OCI-LY3 (cell line): Measurements from ENCODE around the gene CCDC6.

ENCODE experiments used
- H2AFZ ChIP-seq: fragments of 200-600, 300-600 bp; shearing (Covaris generic); 2 replicates; pipeline ENCODE4 v1.6.0; 2014; ENCODE audit warnings: antibody characterized with exemption, low read depth, low read length
- H3K27ac ChIP-seq: fragments of 200-600, 300-600 bp; sonication (generic); 2 replicates; pipeline ENCODE4 v1.5.1; 2014; ENCODE audit warnings: mild to moderate bottlenecking, low read length, moderate library complexity, mixed read lengths
- H3K27me3 ChIP-seq: fragments of 200-600, 300-600 bp; sonication (generic); 2 replicates; pipeline ENCODE4 v1.6.1; 2014; ENCODE audit warnings: low read depth, low read length, mixed read lengths
- H3K36me3 ChIP-seq: fragments of 200-600, 300-600 bp; sonication (generic); replicated peaks from 2 replicates; pipeline ENCODE3; 2014; ENCODE audit warnings: low read depth, low read length, mixed read lengths
- H3K4me1 ChIP-seq: fragments of 300-600, 200-600 bp; sonication (generic); 2 replicates; pipeline ENCODE4 v1.6.1; 2014; ENCODE audit warnings: low read length, mixed read lengths
- H3K4me2 ChIP-seq: fragments of 200-600, 300-600 bp; sonication (generic); 2 replicates; pipeline ENCODE4 v1.6.1; 2014; ENCODE audit warnings: low read length, mixed read lengths
- H3K4me3 ChIP-seq: fragments of 300-600, 200-600 bp; sonication (generic); 2 replicates; pipeline ENCODE4 v1.5.1; 2014; ENCODE audit warnings: antibody characterized with exemption, mild to moderate bottlenecking, low read length, moderate library complexity
- H3K79me2 ChIP-seq: fragments of 300-600, 200-600 bp; shearing (Covaris generic); 2 replicates; pipeline ENCODE4 v1.6.1; 2014; ENCODE audit warnings: mild to moderate bottlenecking, low read length, mixed read lengths
- H3K9ac ChIP-seq: fragments of 300-600, 200-600 bp; shearing (Covaris generic); 2 replicates; pipeline ENCODE4 v1.6.0; 2014; ENCODE audit warnings: mild to moderate bottlenecking, low read length, moderate library complexity
- H3K9me3 ChIP-seq: fragments of 200-600, 300-600 bp; shearing (Covaris generic); 2 replicates; pipeline ENCODE4 v1.6.1; 2014; ENCODE audit warnings: low read length, mixed read lengths; ENCODE audit not compliant: insufficient read depth
- H4K20me1 ChIP-seq: fragments of 200-600, 300-600 bp; sonication (generic); 2 replicates; pipeline ENCODE4 v1.6.1; 2016; ENCODE audit warnings: low read length, mixed read lengths; ENCODE audit not compliant: insufficient read depth
- EZH2phosphoT487 ChIP-seq: fragments of 200-600 bp; shearing (Covaris generic); IDR thresholded peaks from 2 replicates; pipeline ENCODE4 v1.6.1; 2018; ENCODE audit warnings: antibody characterized with exemption, mixed run types, low read depth
- TF ChIP-seq, protein P1 (sequence below): fragments of 200-600, 300-600 bp; sonication (generic); IDR thresholded peaks from 2 replicates; pipeline ENCODE4 v1.5.1; 2014; ENCODE audit warnings: antibody characterized with exemption, low read length, low read depth

The CCDC6 gene

GRCh38 chr10:59831658-59832503 lies 74.5 kb downstream of the CCDC6 start:
- no peaks in the 10 kb centered on the region for H3K27me3 ChIP-seq
- no peak overlapping the region for H3K4me3 ChIP-seq
- H3K79me2 ChIP-seq, result no peaks in the 10 kb centered on the region
- peaks cover 14% of the 10 kb centered on the region for H3K4me1 ChIP-seq
- H3K4me2 ChIP-seq, result no peak overlapping the region
- peaks cover 6% of the 10 kb centered on the region for H3K36me3 ChIP-seq
- H2AFZ ChIP-seq, result no peak overlapping the region
- no peaks in the 10 kb centered on the region for H3K9me3 ChIP-seq
- TF ChIP-seq, protein P1, sequence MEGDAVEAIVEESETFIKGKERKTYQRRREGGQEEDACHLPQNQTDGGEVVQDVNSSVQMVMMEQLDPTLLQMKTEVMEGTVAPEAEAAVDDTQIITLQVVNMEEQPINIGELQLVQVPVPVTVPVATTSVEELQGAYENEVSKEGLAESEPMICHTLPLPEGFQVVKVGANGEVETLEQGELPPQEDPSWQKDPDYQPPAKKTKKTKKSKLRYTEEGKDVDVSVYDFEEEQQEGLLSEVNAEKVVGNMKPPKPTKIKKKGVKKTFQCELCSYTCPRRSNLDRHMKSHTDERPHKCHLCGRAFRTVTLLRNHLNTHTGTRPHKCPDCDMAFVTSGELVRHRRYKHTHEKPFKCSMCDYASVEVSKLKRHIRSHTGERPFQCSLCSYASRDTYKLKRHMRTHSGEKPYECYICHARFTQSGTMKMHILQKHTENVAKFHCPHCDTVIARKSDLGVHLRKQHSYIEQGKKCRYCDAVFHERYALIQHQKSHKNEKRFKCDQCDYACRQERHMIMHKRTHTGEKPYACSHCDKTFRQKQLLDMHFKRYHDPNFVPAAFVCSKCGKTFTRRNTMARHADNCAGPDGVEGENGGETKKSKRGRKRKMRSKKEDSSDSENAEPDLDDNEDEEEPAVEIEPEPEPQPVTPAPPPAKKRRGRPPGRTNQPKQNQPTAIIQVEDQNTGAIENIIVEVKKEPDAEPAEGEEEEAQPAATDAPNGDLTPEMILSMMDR, result no peak
- no peak for TF ChIP-seq EZH2phosphoT487
- H3K27ac ChIP-seq, result no peak overlapping the region
- H3K9ac ChIP-seq, result no peak overlapping the region
- H4K20me1 ChIP-seq, result no peaks in the 10 kb centered on the region

- TF ChIP-seq, protein P1, result peak; percentile 64
- no peak for TF ChIP-seq EZH2phosphoT487
- peaks cover 14% of the 10 kb centered on the region for H3K4me1 ChIP-seq
- H3K4me3 ChIP-seq, result no peak overlapping the region
- no peaks in the 10 kb centered on the region for H3K79me2 ChIP-seq
- H3K9me3 ChIP-seq, result no peaks in the 10 kb centered on the region
- H3K27me3 ChIP-seq, result no peaks in the 10 kb centered on the region
- H3K4me2 ChIP-seq, result no peak overlapping the region
- H4K20me1 ChIP-seq, result no peaks in the 10 kb centered on the region
- no peak overlapping the region for H3K9ac ChIP-seq
- no peak overlapping the region for H3K27ac ChIP-seq
- no peak overlapping the region for H2AFZ ChIP-seq
- peaks cover 6% of the 10 kb centered on the region for H3K36me3 ChIP-seq
Measured at GRCh38 chr10:59830601-59831259, 75.6 kb downstream of the CCDC6 start.

DNA sequence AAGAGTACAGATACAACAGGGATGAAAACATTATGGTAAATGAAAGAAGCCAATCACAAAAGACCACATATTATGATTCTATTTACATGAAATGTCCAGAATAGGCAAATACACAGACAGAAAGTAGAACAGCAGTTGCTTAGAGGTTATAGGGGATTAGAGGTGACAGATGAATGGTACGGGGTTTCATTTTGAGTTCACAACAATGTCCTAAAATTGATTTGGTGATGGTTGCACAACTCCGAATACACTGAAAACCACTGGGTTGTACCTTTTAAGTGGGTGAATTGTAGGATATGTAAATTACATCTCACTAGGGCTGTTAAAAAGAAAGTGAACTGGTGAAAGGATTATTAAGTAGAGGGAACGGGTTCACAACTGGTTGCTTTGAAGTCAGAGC lies 76.8 kb downstream of the CCDC6 start:
- H3K36me3 ChIP-seq, result peaks cover 6% of the 10 kb centered on the region
- no peaks in the 10 kb centered on the region for H4K20me1 ChIP-seq
- H3K27ac ChIP-seq, result no peak overlapping the region; the same call in 1 of the 2 replicates
- H3K4me1 ChIP-seq, result peaks cover 14% of the 10 kb centered on the region
- no peaks in the 10 kb centered on the region for H3K9me3 ChIP-seq
- peak overlapping the region; percentile 14; the same call in 1 of the 2 replicates for H3K4me2 ChIP-seq
- no peak overlapping the region for H3K9ac ChIP-seq
- TF ChIP-seq EZH2phosphoT487, result no peak
- TF ChIP-seq, protein P1, result no peak
- no peaks in the 10 kb centered on the region for H3K79me2 ChIP-seq
- no peak overlapping the region for H3K4me3 ChIP-seq
- H3K27me3 ChIP-seq, result no peaks in the 10 kb centered on the region
- no peak overlapping the region for H2AFZ ChIP-seq

- H3K79me2 ChIP-seq, result no peaks in the 10 kb centered on the region
- TF ChIP-seq EZH2phosphoT487, result no peak
- TF ChIP-seq, protein P1, result no peak
- no peak overlapping the region; the same call in 1 of the 2 replicates for H3K27ac ChIP-seq
- no peak overlapping the region for H3K4me3 ChIP-seq
- no peaks in the 10 kb centered on the region for H4K20me1 ChIP-seq
- H3K4me2 ChIP-seq, result no peak overlapping the region
- H2AFZ ChIP-seq, result no peak overlapping the region
- H3K27me3 ChIP-seq, result no peaks in the 10 kb centered on the region
- H3K4me1 ChIP-seq, result peaks cover 14% of the 10 kb centered on the region
- H3K9ac ChIP-seq, result no peak overlapping the region
- H3K36me3 ChIP-seq, result peaks cover 6% of the 10 kb centered on the region
- H3K9me3 ChIP-seq, result no peaks in the 10 kb centered on the region
Measured at GRCh38 chr10:59829024-59829423, 77.3 kb downstream of the CCDC6 start.
